Esophagus squamous epithelium (tissue), 4 donors: ENCODE measurements around the gene SRP68.

Experiments
- POLR2A ChIP-seq, 4 donors: fragments of 450-650 bp; IDR thresholded peaks; one replicate each; pipeline ENCODE4 v1.6.1; 2017; ENCODE audit warnings: antibody characterized with exemption in 4 of 4, mild to moderate bottlenecking in 4 of 4, moderate library complexity in 3 of 4
- TF ChIP-seq, protein P1 (sequence below), 6 experiments: fragments of 450-650 bp in 4 of 6; fragments of 200-600 bp in 2 of 6; sonication (generic) in 2 of 6; IDR thresholded peaks; one replicate each; pipeline ENCODE4 v1.5.1; 2016 to 2019; ENCODE audit warnings: antibody characterized with exemption in 6 of 6, mild to moderate bottlenecking in 4 of 6, moderate library complexity in 4 of 6

DNA sequence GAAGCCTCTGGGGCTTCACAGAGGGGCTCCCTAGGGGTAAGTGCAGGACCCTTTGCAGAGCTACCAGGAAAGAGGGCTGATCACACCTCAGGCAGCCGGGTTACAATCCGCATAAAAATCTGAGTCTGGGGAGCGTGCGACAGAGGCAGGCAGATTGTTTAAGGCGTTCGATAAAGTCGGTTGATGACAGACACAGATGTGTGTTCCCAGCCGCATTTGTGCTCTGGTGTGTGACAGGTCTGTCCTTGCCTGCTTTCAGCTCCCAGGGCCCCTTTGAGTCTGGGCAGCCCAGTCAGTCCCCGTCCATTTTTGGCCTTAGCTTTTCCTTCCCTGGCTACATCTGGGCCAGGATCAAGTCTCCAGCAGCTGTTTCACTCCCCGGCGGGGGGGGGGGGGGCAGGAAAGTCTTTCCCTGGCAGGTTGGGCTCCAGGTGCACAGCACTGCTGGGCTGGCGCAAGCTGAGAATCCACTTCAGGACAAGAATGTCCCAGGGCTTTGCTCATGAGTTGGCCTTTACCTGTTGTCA is 5.3 kb upstream of the SRP68 start:
- TF ChIP-seq, protein P1, sequence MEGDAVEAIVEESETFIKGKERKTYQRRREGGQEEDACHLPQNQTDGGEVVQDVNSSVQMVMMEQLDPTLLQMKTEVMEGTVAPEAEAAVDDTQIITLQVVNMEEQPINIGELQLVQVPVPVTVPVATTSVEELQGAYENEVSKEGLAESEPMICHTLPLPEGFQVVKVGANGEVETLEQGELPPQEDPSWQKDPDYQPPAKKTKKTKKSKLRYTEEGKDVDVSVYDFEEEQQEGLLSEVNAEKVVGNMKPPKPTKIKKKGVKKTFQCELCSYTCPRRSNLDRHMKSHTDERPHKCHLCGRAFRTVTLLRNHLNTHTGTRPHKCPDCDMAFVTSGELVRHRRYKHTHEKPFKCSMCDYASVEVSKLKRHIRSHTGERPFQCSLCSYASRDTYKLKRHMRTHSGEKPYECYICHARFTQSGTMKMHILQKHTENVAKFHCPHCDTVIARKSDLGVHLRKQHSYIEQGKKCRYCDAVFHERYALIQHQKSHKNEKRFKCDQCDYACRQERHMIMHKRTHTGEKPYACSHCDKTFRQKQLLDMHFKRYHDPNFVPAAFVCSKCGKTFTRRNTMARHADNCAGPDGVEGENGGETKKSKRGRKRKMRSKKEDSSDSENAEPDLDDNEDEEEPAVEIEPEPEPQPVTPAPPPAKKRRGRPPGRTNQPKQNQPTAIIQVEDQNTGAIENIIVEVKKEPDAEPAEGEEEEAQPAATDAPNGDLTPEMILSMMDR (IDR thresholded peaks at IDR 0.05) = no peak
- no peak for TF ChIP-seq POLR2A (IDR thresholded peaks at IDR 0.05)
